Skeletal muscle satellite cell (primary cell): ENCODE data around the gene ZNF407.

Experiments used
- H3K27me3 ChIP-seq: 2 replicates; pipeline ENCODE4 v1.7.0; 2013; ENCODE audit warnings: low read length; ENCODE audit not compliant: control insufficient read depth, insufficient read depth
- H3K36me3 ChIP-seq: 2 replicates; pipeline ENCODE4 v1.7.0; 2013; ENCODE audit warnings: mild to moderate bottlenecking, control low read depth, low read length; ENCODE audit not compliant: insufficient read depth
- H3K4me1 ChIP-seq: 2 replicates; pipeline ENCODE4 v1.7.0; 2013; ENCODE audit warnings: low read length; ENCODE audit not compliant: control insufficient read depth, insufficient read depth
- H3K4me2 ChIP-seq: 2 replicates; pipeline ENCODE4 v1.7.0; 2013; ENCODE audit warnings: mild to moderate bottlenecking, low read length
- H3K4me3 ChIP-seq: 2 replicates; pipeline ENCODE4 v1.7.0; 2013; ENCODE audit warnings: low read length
- H3K9ac ChIP-seq: 2 replicates; pipeline ENCODE4 v1.7.0; 2013; ENCODE audit warnings: mild to moderate bottlenecking, low read depth, low read length, moderate library complexity
- H3K9me3 ChIP-seq: replicated peaks from 2 replicates; pipeline ENCODE4 v1.7.0; 2013; ENCODE audit warnings: mild to moderate bottlenecking, control low read depth, low read length

The ZNF407 gene

GRCh38 chr18:75057169-75057960 lies 459.7 kb downstream of the ZNF407 start:
- no peak overlapping the region for H3K4me2 ChIP-seq
- no peaks in the 10 kb centered on the region for H3K36me3 ChIP-seq
- no peaks in the 10 kb centered on the region for H3K27me3 ChIP-seq
- H3K9ac ChIP-seq, result no peak overlapping the region
- no peaks in the 10 kb centered on the region for H3K9me3 ChIP-seq
- no peaks in the 10 kb centered on the region for H3K4me1 ChIP-seq
- H3K4me3 ChIP-seq, result no peak overlapping the region

DNA sequence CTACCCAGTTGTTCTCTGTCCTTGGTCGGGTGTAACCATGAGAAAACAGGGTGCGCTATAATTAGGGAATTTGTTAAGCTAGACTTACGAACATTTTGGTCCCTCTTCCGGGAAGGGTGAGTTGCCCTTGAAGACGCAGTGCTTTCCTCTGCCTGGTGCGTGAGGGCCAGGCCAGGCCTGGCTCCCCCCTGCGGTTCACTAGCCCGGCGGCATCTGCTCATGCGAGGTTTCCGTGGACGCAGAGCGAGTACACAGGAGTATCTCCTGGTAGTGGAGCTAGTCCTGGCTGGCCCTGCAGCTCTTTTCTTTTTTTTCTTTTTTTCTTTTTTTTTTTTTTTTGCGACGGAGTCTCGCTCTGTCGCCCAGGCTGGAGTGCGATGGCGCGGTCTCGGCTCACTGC lies 462.5 kb downstream of the ZNF407 start:
- no peak overlapping the region for H3K4me3 ChIP-seq
- no peaks in the 10 kb centered on the region for H3K9me3 ChIP-seq
- H3K36me3 ChIP-seq, result peaks cover 7% of the 10 kb centered on the region
- no peak overlapping the region for H3K4me2 ChIP-seq
- H3K4me1 ChIP-seq, result no peaks in the 10 kb centered on the region
- no peak overlapping the region for H3K9ac ChIP-seq
- H3K27me3 ChIP-seq, result no peaks in the 10 kb centered on the region

- Histone ChIP-seq H3K9me3 (no peaks in the 10 kb centered on the region), H3K36me3 (peaks cover 7% of the 10 kb centered on the region), H3K4me2 (no peak overlapping the region), H3K9ac (no peak overlapping the region), H3K27me3 (no peaks in the 10 kb centered on the region), H3K4me3 (no peak overlapping the region), H3K4me1 (no peaks in the 10 kb centered on the region)
These were observed 464.7 kb downstream of the ZNF407 start for GRCh38 chr18:75062297-75062886.

GRCh38 chr18:75063196-75063595 lies 465.5 kb downstream of the ZNF407 start:
- H3K4me1 ChIP-seq, result peaks cover under 1% of the 10 kb centered on the region
- H3K9me3 ChIP-seq, result no peaks in the 10 kb centered on the region
- no peak overlapping the region for H3K4me3 ChIP-seq
- no peaks in the 10 kb centered on the region for H3K27me3 ChIP-seq
- no peak overlapping the region for H3K4me2 ChIP-seq
- no peak overlapping the region for H3K9ac ChIP-seq
- H3K36me3 ChIP-seq, result peaks cover 7% of the 10 kb centered on the region

DNA sequence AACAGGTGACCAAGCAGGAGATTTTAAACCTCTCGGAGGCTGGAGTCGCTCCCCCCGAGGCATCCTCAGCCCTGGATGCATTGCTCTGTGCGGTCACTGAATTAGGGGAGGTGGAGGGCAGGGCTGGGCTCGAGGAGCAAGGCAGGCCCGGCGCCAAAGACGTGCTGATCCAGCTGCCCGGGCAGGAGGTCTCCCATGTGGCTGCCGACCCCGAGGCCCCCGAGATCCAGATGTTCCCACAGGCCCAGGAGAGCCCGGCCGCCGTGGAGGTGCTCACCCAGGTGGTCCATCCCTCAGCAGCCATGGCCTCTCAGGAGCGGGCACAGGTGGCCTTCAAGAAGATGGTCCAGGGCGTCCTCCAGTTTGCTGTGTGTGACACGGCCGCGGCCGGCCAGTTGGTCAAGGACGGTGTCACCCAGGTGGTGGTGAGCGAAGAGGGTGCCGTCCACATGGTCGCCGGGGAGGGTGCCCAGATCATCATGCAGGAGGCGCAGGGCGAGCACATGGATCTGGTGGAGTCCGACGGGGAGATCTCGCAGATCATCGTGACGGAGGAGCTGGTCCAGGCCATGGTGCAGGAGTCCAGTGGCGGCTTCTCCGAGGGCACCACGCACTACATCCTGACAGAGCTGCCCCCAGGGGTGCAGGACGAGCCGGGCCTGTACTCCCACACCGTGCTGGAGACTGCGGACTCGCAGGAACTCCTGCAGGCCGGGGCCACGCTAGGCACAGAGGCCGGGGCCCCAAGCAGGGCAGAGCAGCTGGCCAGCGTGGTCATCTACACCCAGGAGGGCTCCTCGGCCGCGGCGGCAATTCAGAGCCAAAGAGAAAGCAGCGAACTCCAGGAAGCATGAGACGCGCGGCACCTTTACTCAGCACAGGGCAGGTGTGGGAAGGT lies 466.2 kb downstream of the ZNF407 start:
- no peak overlapping the region for H3K9ac ChIP-seq
- no peaks in the 10 kb centered on the region for H3K9me3 ChIP-seq
- peaks cover 7% of the 10 kb centered on the region for H3K4me1 ChIP-seq
- H3K36me3 ChIP-seq, result peaks cover 7% of the 10 kb centered on the region
- H3K4me2 ChIP-seq, result no peak overlapping the region
- H3K4me3 ChIP-seq, result no peak overlapping the region
- H3K27me3 ChIP-seq, result no peaks in the 10 kb centered on the region

DNA sequence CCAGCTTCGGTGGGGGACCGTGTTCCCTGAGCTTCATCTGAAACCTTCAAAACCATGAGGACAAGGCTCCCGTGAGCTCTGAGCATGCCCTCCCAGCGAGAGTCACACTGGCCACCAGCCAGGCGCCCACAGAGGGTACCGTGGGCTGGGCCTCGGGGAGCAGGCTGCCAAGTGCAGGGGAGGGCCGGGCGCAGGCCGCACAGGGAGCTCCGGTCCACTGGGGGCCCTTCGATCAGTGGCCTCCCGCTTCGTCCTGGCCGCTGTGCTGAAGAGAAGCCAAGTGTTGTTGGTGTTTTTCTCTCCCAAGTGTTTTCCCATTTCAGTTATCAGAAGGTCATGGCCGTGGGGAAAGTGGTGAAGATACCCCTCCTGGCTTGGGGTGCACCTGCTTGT lies 466.8 kb downstream of the ZNF407 start:
- no peak overlapping the region for H3K9ac ChIP-seq

GRCh38 chr18:75065251-75066000 lies 467.8 kb downstream of the ZNF407 start:
- H3K9ac ChIP-seq, result no peak overlapping the region
- H3K27me3 ChIP-seq, result no peaks in the 10 kb centered on the region
- no peak overlapping the region for H3K4me3 ChIP-seq
- H3K36me3 ChIP-seq, result peaks cover 7% of the 10 kb centered on the region
- no peaks in the 10 kb centered on the region for H3K9me3 ChIP-seq
- no peak overlapping the region for H3K4me2 ChIP-seq
- peaks cover 13% of the 10 kb centered on the region for H3K4me1 ChIP-seq

More for the DNA sequence above, 466.8 kb downstream of the ZNF407 start:
- peaks cover 7% of the 10 kb centered on the region for H3K36me3 ChIP-seq
- H3K27me3 ChIP-seq, result no peaks in the 10 kb centered on the region
- no peak overlapping the region for H3K4me2 ChIP-seq
- no peak overlapping the region for H3K4me3 ChIP-seq
- no peaks in the 10 kb centered on the region for H3K9me3 ChIP-seq
- H3K4me1 ChIP-seq, result peaks cover 8% of the 10 kb centered on the region

- H3K27me3 ChIP-seq, result no peaks in the 10 kb centered on the region
These were observed 468.6 kb downstream of the ZNF407 start for GRCh38 chr18:75066021-75066880.

DNA sequence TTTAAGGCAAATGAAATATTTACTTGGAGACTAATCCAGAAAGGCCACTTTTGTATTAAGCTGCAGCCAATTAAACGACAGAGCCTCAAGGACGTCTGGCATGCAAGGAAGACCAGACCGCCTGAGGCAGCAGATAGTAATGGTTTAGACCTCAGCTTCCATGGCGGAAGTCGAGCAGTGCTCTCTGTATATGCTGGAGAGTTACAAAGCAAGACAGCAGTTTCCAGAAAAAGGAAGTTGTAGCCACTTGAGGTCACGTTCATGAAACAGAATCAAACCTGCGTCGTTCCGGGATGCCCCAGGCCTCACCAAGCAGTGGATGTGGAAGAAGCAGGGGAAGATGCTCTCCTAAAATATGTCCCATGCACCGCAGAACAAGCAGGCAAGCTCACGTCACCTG lies 469.3 kb downstream of the ZNF407 start:
- H3K36me3 ChIP-seq, result peaks cover 7% of the 10 kb centered on the region
- H3K4me2 ChIP-seq, result no peak overlapping the region
- no peaks in the 10 kb centered on the region for H3K9me3 ChIP-seq
- peaks cover 24% of the 10 kb centered on the region for H3K4me1 ChIP-seq
- H3K27me3 ChIP-seq, result no peaks in the 10 kb centered on the region
- H3K4me3 ChIP-seq, result no peak overlapping the region
- no peak overlapping the region for H3K9ac ChIP-seq

More at GRCh38 chr18:75066021-75066880, 468.6 kb downstream of the ZNF407 start:
- Histone ChIP-seq H3K4me3 (no peak overlapping the region), H3K36me3 (peaks cover 7% of the 10 kb centered on the region), H3K9me3 (no peaks in the 10 kb centered on the region), H3K4me1 (peaks cover 21% of the 10 kb centered on the region), H3K4me2 (no peak overlapping the region), H3K9ac (no peak overlapping the region)

- Histone ChIP-seq H3K9ac (no peak overlapping the region), H3K36me3 (peaks cover 7% of the 10 kb centered on the region), H3K4me1 (peaks cover 24% of the 10 kb centered on the region), H3K4me3 (no peak overlapping the region), H3K9me3 (no peaks in the 10 kb centered on the region), H3K27me3 (no peaks in the 10 kb centered on the region), H3K4me2 (no peak overlapping the region)
These were observed 470.5 kb downstream of the ZNF407 start for GRCh38 chr18:75067996-75068645.
